A549 (cell line): ENCODE measurements around the gene C1orf185. TPM values are rescaled to one million over a fixed set of nuclear protein-coding genes. Genes with fewer than 3 reads are reported as not detected.

Experiments used
- ATAC-seq, 2 experiments: fragments of 200-7000 bp in 1 of 2; fragments of >200 bp in 1 of 2; cut with Nextera tagmentation in 1 of 2; cut with Tn5 transposase in 1 of 2; 3 replicates each; pipeline versions ENCODE4 v1.8.0 to v1.9.1; 2018 to 2020; ENCODE audit warnings: mild to moderate bottlenecking in 1 of 2, moderate library complexity in 1 of 2
- CTCF ChIA-PET: fragments of 300-600 bp; sonication (Branson Sonifier 250); formaldehyde crosslinking; extraction: SDS; loops from one replicate; lab custom pipeline; 2021; ENCODE audit warnings: antibody characterized with exemption, inconsistent platforms; lab: Yijun Ruan, JAX
- POLR2A ChIA-PET: fragments of 350-600 bp; formaldehyde crosslinking; extraction: SDS; loops from one replicate; lab custom pipeline; 2021; ENCODE audit warnings: antibody characterized with exemption, inconsistent platforms; lab: Yijun Ruan, JAX
- DNase-seq, 2 experiments: peaks; one replicate each; pipeline versions ENCODE4 v3.0.0 to v3.0.0-alpha.2; 2011 to 2016; ENCODE audit warnings: low read depth in 1 of 2, low spot score in 1 of 2
- FAIRE-seq: peaks from 2 replicates; lab custom pipeline; 2011; peaks lifted over from hg19 to GRCh38; lab: Jason Lieb, UNC
- H3K27ac ChIP-seq, 2 experiments: fragments of >200 bp; sonication (Bioruptor Twin); formaldehyde crosslinking; 3 replicates each; pipeline ENCODE4 v1.5.1; 2016 to 2017
- H3K4me1 ChIP-seq: fragments of >200 bp; sonication (Bioruptor Twin); formaldehyde crosslinking; 3 replicates; pipeline ENCODE4 v1.6.1; 2016
- H3K4me2 ChIP-seq: fragments of >200 bp; sonication (Bioruptor Twin); formaldehyde crosslinking; 3 replicates; pipeline ENCODE4 v1.6.1; 2016
- H3K4me3 ChIP-seq: fragments of >200 bp; sonication (Bioruptor Twin); formaldehyde crosslinking; 3 replicates; pipeline ENCODE4 v1.5.1; 2016
- H3K9me3 ChIP-seq: fragments of >200 bp; sonication (Bioruptor Twin); formaldehyde crosslinking; 3 replicates; pipeline ENCODE4 v1.6.1; 2016
- EHF ChIP-seq: fragments of 250-450 bp; sonication (Bioruptor Pico); IDR thresholded peaks from 2 replicates; pipeline ENCODE4 v1.5.0; 2020; ENCODE audit warnings: mild to moderate bottlenecking
- EHMT2 ChIP-seq: fragments of 200-600 bp; sonication (generic); IDR thresholded peaks from 2 replicates; pipeline ENCODE4 v1.6.1; 2016; ENCODE audit warnings: antibody characterized with exemption, low read depth, mild to moderate bottlenecking, moderate library complexity
- EP300 ChIP-seq, 2 experiments: fragments of >200 bp; sonication (Bioruptor Twin); formaldehyde crosslinking; IDR thresholded peaks; 2 replicates in 1 of 2; 3 replicates in 1 of 2; pipeline ENCODE4 v1.6.1; 2016 to 2017
- ESRRA ChIP-seq: fragments of 150-350 bp; IDR thresholded peaks from 2 replicates; pipeline ENCODE4 v1.6.1; 2014; ENCODE audit warnings: mild to moderate bottlenecking, low read length, borderline replicate concordance
- HDAC2 ChIP-seq: fragments of 200-600 bp; sonication (generic); IDR thresholded peaks from 2 replicates; pipeline ENCODE4 v1.6.1; 2016
- HOXB13 ChIP-seq: fragments of 250-450 bp; sonication (Bioruptor Pico); IDR thresholded peaks from 2 replicates; pipeline ENCODE4 v1.5.0; 2020; ENCODE audit warnings: low read depth, mild to moderate bottlenecking, moderate library complexity
- HOXB5 ChIP-seq: fragments of 250-450 bp; sonication (Bioruptor Pico); IDR thresholded peaks from 2 replicates; pipeline ENCODE4 v1.5.0; 2020; ENCODE audit warnings: mild to moderate bottlenecking, moderate library complexity
- KDM1A ChIP-seq: fragments of 200-600 bp; sonication (generic); IDR thresholded peaks from 2 replicates; pipeline ENCODE4 v1.6.1; 2016; ENCODE audit warnings: low read depth, mild to moderate bottlenecking
- MAFK ChIP-seq: fragments of 450-650 bp; IDR thresholded peaks from 2 replicates; pipeline ENCODE4 v1.6.1; 2014; ENCODE audit not compliant: partially characterized antibody
- MAZ ChIP-seq: fragments of 150-350 bp; IDR thresholded peaks from 2 replicates; pipeline ENCODE4 v1.6.1; 2014; ENCODE audit warnings: antibody characterized with exemption, low read depth, low read length, borderline replicate concordance
- NFE2L2 ChIP-seq: fragments of 150-350 bp; conservative IDR thresholded peaks from 2 replicates; pipeline ENCODE4 v1.6.1; 2014; ENCODE audit warnings: low read length
- NR3C1 ChIP-seq: fragments of >200 bp; sonication (Bioruptor Twin); formaldehyde crosslinking; IDR thresholded peaks from 3 replicates; pipeline ENCODE4 v1.6.1; 2017
- RAD21 ChIP-seq, 2 experiments: fragments of >200 bp in 1 of 2; sonication (Bioruptor Twin) in 1 of 2; formaldehyde crosslinking in 1 of 2; IDR thresholded peaks in 1 of 2; conservative IDR thresholded peaks in 1 of 2; 2 replicates in 1 of 2; 3 replicates in 1 of 2; pipeline ENCODE4 v1.6.1; 2012 to 2018; ENCODE audit warnings: inconsistent platforms in 1 of 2
- RARB ChIP-seq: fragments of 250-450 bp; sonication (Bioruptor Pico); IDR thresholded peaks from 2 replicates; pipeline ENCODE4 v1.8.0; 2021; ENCODE audit warnings: mild to moderate bottlenecking, moderate library complexity
- RCOR1 ChIP-seq: fragments of 150-350 bp; IDR thresholded peaks from 2 replicates; pipeline ENCODE4 v1.6.1; 2014; ENCODE audit warnings: antibody characterized with exemption, low read length, low read depth
- RNF2 ChIP-seq: fragments of 200-600 bp; sonication (generic); IDR thresholded peaks from 2 replicates; pipeline ENCODE4 v1.6.1; 2016; ENCODE audit warnings: low read depth, mild to moderate bottlenecking, antibody characterized with exemption, moderate library complexity, borderline replicate concordance
- SMC3 ChIP-seq: fragments of >200 bp; sonication (Bioruptor Twin); formaldehyde crosslinking; IDR thresholded peaks from 3 replicates; pipeline ENCODE4 v1.6.1; 2018; ENCODE audit warnings: inconsistent platforms
- whole genome bisulfite sequencing: methylation state at CpG from one replicate; pipeline ENCODE4 v1.1.6; 2017; ENCODE audit errors: missing lambda C conversion rate; 5-methylcytosine and 5-hydroxymethylcytosine counted together
- polyA plus RNA-seq, 4 experiments: library from polyadenylated mRNA; depleted of rRNA in 3 of 4; stranded (reverse); fragments of >200 nt; fragmentation: RNase III in 1 of 4; extraction: RNeasy Plus Mini Kit Qiagen cat#74134 plus additional on column Dnase treatment in 1 of 4; gene quantifications; 2 replicates in 3 of 4; 3 replicates in 1 of 4; pipeline ENCODE4 v1.2.3, GENCODE V29; 2011 to 2017
- TF ChIP-seq, protein P1 (sequence below): fragments of >200 bp; sonication (Bioruptor Twin); formaldehyde crosslinking; IDR thresholded peaks from 3 replicates; pipeline ENCODE4 v1.5.1; 2016
- TF ChIP-seq, protein P2 (sequence below): fragments of 250-450 bp; sonication (Bioruptor Pico); IDR thresholded peaks from 2 replicates; pipeline ENCODE4 v1.5.0; 2020; ENCODE audit warnings: low read depth, mild to moderate bottlenecking, moderate library complexity

Gene C1orf185
- polyA plus RNA-seq, 2 of the 4 experiments (the other 2 are of a cell fraction), result not detected

DNA sequence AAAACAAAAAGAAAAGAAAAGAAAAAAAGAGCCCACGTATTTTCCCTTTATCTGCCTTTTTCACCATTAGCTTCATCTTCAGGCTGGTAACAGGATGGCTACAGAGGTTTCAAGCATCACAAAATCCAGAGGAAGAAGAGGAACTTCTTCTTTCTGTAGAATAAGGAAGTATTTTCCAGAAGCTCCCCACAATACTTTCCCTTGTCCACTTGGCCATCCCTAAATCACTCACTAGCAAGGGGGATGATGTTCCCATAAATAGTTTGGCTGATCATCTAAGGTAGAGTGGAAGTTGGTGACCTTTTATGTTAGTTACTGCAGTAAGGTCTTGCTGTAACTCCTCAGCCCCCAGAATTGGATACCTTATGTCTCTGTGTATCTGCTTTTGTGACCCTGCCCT lies 88.9 kb downstream of the C1orf185 start:
- 3% methylated on average over 1 of the region's 1 CpG for WGBS
- H3K4me1 ChIP-seq, result no peaks in the 10 kb centered on the region

DNA sequence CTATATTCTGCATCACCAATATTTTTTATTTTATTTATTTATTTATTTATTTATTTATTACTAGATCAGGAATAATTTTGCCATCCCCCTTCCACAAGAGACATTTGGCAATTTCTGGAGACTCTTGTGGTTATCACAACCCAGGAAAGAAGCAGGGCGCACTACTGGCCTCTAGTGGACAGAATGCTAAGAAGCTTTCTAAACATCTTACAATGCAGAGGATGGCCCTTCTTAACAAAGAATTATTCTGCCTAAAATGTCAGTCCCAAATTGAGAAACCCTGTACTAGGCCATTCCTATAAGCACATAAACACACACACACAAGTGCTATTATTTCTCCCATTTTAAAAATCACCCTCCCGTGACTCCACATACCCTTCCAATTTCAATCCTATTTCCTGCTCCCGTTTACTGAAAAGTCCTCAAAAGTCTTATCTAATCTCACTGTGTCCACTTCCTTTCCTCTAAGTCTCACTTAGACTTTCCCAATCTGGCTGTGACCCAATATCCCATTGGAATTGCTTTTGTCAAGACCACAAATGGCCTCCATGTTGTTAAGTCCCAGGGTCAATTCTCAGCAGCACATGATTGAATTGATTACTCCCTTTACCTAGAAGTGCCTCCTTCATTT lies 90.3 kb downstream of the C1orf185 start:
- TF ChIP-seq HDAC2, result no peak
- TF ChIP-seq NR3C1, result no peak
- TF ChIP-seq RARB (CRISPR knock-in tag), result no peak
- no peak for TF ChIP-seq EP300 (IDR thresholded peaks at IDR 0.05)
- TF ChIP-seq, protein P1, sequence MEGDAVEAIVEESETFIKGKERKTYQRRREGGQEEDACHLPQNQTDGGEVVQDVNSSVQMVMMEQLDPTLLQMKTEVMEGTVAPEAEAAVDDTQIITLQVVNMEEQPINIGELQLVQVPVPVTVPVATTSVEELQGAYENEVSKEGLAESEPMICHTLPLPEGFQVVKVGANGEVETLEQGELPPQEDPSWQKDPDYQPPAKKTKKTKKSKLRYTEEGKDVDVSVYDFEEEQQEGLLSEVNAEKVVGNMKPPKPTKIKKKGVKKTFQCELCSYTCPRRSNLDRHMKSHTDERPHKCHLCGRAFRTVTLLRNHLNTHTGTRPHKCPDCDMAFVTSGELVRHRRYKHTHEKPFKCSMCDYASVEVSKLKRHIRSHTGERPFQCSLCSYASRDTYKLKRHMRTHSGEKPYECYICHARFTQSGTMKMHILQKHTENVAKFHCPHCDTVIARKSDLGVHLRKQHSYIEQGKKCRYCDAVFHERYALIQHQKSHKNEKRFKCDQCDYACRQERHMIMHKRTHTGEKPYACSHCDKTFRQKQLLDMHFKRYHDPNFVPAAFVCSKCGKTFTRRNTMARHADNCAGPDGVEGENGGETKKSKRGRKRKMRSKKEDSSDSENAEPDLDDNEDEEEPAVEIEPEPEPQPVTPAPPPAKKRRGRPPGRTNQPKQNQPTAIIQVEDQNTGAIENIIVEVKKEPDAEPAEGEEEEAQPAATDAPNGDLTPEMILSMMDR, result peak; percentile 76
- peak; percentile 51 to 57; a peak in 3 of 5 replicates for TF ChIP-seq RAD21 (conservative IDR thresholded peaks at IDR 0.05 in 1 of 2, IDR thresholded peaks at IDR 0.05 in 1 of 2)
- TF ChIP-seq RNF2, result no peak
- no peak for TF ChIP-seq ESRRA
- TF ChIP-seq NFE2L2, result no peak
- no peak for TF ChIP-seq RCOR1
- TF ChIP-seq EHMT2, result no peak
- TF ChIP-seq KDM1A, result no peak
- peak; percentile 47; the same call in 2 of the 3 replicates for TF ChIP-seq SMC3
- TF ChIP-seq MAZ, result no peak
- TF ChIP-seq EHF (CRISPR knock-in tag), result no peak
- TF ChIP-seq, protein P2, sequence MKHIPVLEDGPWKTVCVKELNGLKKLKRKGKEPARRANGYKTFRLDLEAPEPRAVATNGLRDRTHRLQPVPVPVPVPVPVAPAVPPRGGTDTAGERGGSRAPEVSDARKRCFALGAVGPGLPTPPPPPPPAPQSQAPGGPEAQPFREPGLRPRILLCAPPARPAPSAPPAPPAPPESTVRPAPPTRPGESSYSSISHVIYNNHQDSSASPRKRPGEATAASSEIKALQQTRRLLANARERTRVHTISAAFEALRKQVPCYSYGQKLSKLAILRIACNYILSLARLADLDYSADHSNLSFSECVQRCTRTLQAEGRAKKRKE (CRISPR knock-in tag), result no peak
- POLR2A ChIA-PET, result interaction anchor here (0.6 kb wide), 1 partner anchor 214 kb away, joined by 3 read pairs; no protein-coding TSS in a partner anchor
- Histone ChIP-seq H3K4me1 (no peaks in the 10 kb centered on the region), H3K4me3 (no peak overlapping the region), H3K9me3 (no peaks in the 10 kb centered on the region), H3K27ac (no peak overlapping the region), H3K4me2 (no peak overlapping the region)
- FAIRE-seq, result no peak
- 22% methylated on average over 3 of the region's 3 CpGs for WGBS
- peak; percentile 35 to 67 for DNase-seq
- CTCF ChIA-PET, result interaction anchor here (0.5 to 2.6 kb wide), 19 partner anchors 9 to 443 kb away, joined by 3 to 13 read pairs (median 5); partner anchors contain the start of gene RNF11
- peak; percentile 77 to 83; a peak in 5 of 6 replicates for ATAC-seq

More for the DNA sequence above, 88.9 kb downstream of the C1orf185 start:
- FAIRE-seq (no peak), DNase-seq (no peak), ATAC-seq (no peak)
- ChIA-PET POLR2A (no interaction called here), CTCF (interaction anchor here (0.9 to 3.1 kb wide), 12 partner anchors 11 to 442 kb away, joined by 4 to 13 read pairs (median 10); partner anchors contain the start of gene RNF11)
- Histone ChIP-seq H3K9me3 (no peaks in the 10 kb centered on the region), H3K4me2 (no peak overlapping the region), H3K4me3 (no peak overlapping the region), H3K27ac (no peak overlapping the region)
- no peak for TF ChIP-seq RARB (CRISPR knock-in tag)
- TF ChIP-seq, protein P1, result no peak
- TF ChIP-seq HOXB13, result no peak
- no peak for TF ChIP-seq EHF (CRISPR knock-in tag)
- TF ChIP-seq KDM1A, result no peak

DNA sequence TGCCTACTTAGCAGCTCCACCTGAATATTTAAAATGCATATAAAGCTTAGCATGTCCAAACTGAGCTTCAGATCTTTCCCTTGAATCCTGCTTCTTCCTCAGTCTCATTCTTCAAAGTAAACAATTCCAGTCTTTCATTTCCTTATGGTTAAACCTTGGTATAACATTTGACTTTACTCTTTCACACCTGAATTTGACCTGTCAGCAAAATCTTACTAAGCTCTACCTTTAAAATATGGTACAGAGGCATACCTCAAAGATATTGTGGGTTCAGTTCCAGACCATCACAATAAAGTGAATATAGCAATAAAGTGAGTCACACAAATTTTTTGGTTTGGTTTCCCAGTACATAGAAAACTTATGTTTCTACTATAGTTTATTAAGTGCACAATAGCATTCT lies 91.5 kb downstream of the C1orf185 start:
- ATAC-seq (no peak), FAIRE-seq (no peak), DNase-seq (no peak)
- H3K4me2 ChIP-seq, result no peak overlapping the region
- no peaks in the 10 kb centered on the region for H3K4me1 ChIP-seq
- CTCF ChIA-PET, result interaction anchor here (1.2 to 2.6 kb wide), 3 partner anchors 9 to 419 kb away, joined by 3 to 11 read pairs (median 3); no protein-coding TSS in a partner anchor
- no peak overlapping the region for H3K27ac ChIP-seq
- POLR2A ChIA-PET, result no interaction called here
- peak; percentile 93 for TF ChIP-seq MAFK
- no peak for TF ChIP-seq HOXB5 (CRISPR knock-in tag)
- H3K9me3 ChIP-seq, result no peaks in the 10 kb centered on the region
- H3K4me3 ChIP-seq, result no peak overlapping the region
